ENCODE results near the gene GNG12. TPM values are rescaled to one million over a fixed set of nuclear protein-coding genes. Genes with fewer than 3 reads are reported as not detected.

GNG12 gene
- total and polyA plus RNA-seq, 2 donors (not counting 3 experiments of a cell fraction or from before 2014, with no cell fraction given): 107 to 152 TPM

- BruUV-seq (replicated peaks): no TSS peak
- H3K9me1 ChIP-seq (replicated peaks; ENCODE audit: control insufficient read depth, extremely low read depth, insufficient read depth, low read length): no peaks in the 10 kb centered on the region
- H3K9ac ChIP-seq (replicated peaks; ENCODE audit: extremely low read depth, insufficient read depth, low read length): no peak overlapping the region
- no peaks in the 10 kb centered on the region for H3K9me3 ChIP-seq (replicated peaks; ENCODE audit: control insufficient read depth, insufficient read depth, low read length)
- dilution Hi-C loops (cut with MboI; ENCODE audit: extremely low pct_ligation_motif_present, low sequenced_read_pairs): no loop called here
- TF ChIP-seq MYC (IDR thresholded peaks at IDR 0.05; ENCODE audit: low read depth, low read length): no peak
- H3K27me3 ChIP-seq (ENCODE audit: control insufficient read depth in 2 of 2, insufficient read depth in 2 of 2, low read length in 2 of 2): no peaks in the 10 kb centered on the region
- H3K4me2 ChIP-seq (ENCODE audit: insufficient read depth, low read length): no peak overlapping the region
- intact Hi-C loops (cut with micrococcal nuclease): no loop called here
- no peak overlapping the region for H3K4me3 ChIP-seq (replicated peaks in 1 of 3; ENCODE audit: insufficient read depth in 1 of 3, low read depth in 1 of 3, low read length in 3 of 3)
- no peaks in the 10 kb centered on the region for H3K79me2 ChIP-seq (ENCODE audit: control insufficient read depth, insufficient read depth, low read length)
- CTCF ChIA-PET: interaction anchor here (1.2 to 1.9 kb wide), 3 partner anchors 57 to 161 kb away, joined by 3 to 12 read pairs (median 5); no protein-coding TSS in a partner anchor
- H2AFZ ChIP-seq (ENCODE audit: low read depth, low read length): no peak overlapping the region
- FAIRE-seq: no peak
- DNase-seq (ENCODE audit: low read depth, low spot score): no peak
- H3K36me3 ChIP-seq (ENCODE audit: control insufficient read depth in 2 of 2, extremely low read depth in 1 of 2, insufficient read depth in 2 of 2, low read length in 2 of 2): no peaks in the 10 kb centered on the region
- H3K27ac ChIP-seq (ENCODE audit: insufficient read depth, low read depth, low read length): no peak overlapping the region
- peaks cover 6% of the 10 kb centered on the region for H3K4me1 ChIP-seq (ENCODE audit: control insufficient read depth, extremely low read depth, insufficient read depth, low read length)
- POLR2A ChIA-PET: no interaction called here
- H4K20me1 ChIP-seq (replicated peaks; ENCODE audit: control insufficient read depth, extremely low read depth, insufficient read depth, low read length): no peaks in the 10 kb centered on the region
These were observed 136.6 kb downstream of the GNG12 start for GRCh38 chr1:67696708-67697107.

GRCh38 chr1:67695963-67696362, 137.3 kb downstream of the GNG12 start:
- CTCF ChIA-PET: interaction anchor here (1.3 to 1.9 kb wide), 2 partner anchors 58 to 64 kb away, joined by 3 to 12 read pairs; no protein-coding TSS in a partner anchor
- no peak overlapping the region for H3K9ac ChIP-seq (replicated peaks; ENCODE audit: extremely low read depth, insufficient read depth, low read length)
- H3K27ac ChIP-seq (ENCODE audit: insufficient read depth, low read depth, low read length): no peak overlapping the region
- DNase-seq (ENCODE audit: low read depth, low spot score) (no peak), FAIRE-seq (no peak)
- dilution Hi-C loops (cut with MboI; ENCODE audit: extremely low pct_ligation_motif_present, low sequenced_read_pairs): no loop called here
- intact Hi-C loops (cut with micrococcal nuclease): no loop called here
- no peaks in the 10 kb centered on the region for H3K27me3 ChIP-seq (ENCODE audit: control insufficient read depth in 2 of 2, insufficient read depth in 2 of 2, low read length in 2 of 2)
- no peaks in the 10 kb centered on the region for H4K20me1 ChIP-seq (replicated peaks; ENCODE audit: control insufficient read depth, extremely low read depth, insufficient read depth, low read length)
- no peaks in the 10 kb centered on the region for H3K9me3 ChIP-seq (replicated peaks; ENCODE audit: control insufficient read depth, insufficient read depth, low read length)
- BruUV-seq (replicated peaks): no TSS peak
- H3K79me2 ChIP-seq (ENCODE audit: control insufficient read depth, insufficient read depth, low read length): no peaks in the 10 kb centered on the region
- TF ChIP-seq JUN (IDR thresholded peaks at IDR 0.05; ENCODE audit: borderline replicate concordance, insufficient read depth, insufficient read length, low read depth) (no peak), CTCF (IDR thresholded peaks at IDR 0.05; ENCODE audit: extremely low read depth in 1 of 2, insufficient read depth in 1 of 2, low read depth in 1 of 2, low read length in 2 of 2) (no peak), EZH2 (IDR thresholded peaks at IDR 0.05; ENCODE audit: borderline replicate concordance, low read depth, low read length, severe bottlenecking) (no peak), MYC (IDR thresholded peaks at IDR 0.05; ENCODE audit: low read depth, low read length) (no peak), GATA2 (IDR thresholded peaks at IDR 0.05; ENCODE audit: insufficient read depth, insufficient read length, low read depth, low read length) (no peak), POLR2A (IDR thresholded peaks at IDR 0.05; ENCODE audit: low read depth, low read length) (no peak), MAX (IDR thresholded peaks at IDR 0.05; ENCODE audit: insufficient read depth, insufficient read length) (no peak), FOS (IDR thresholded peaks at IDR 0.05; ENCODE audit: borderline replicate concordance, insufficient read depth, low read length) (no peak), POLR2AphosphoS5 (IDR thresholded peaks at IDR 0.05; ENCODE audit: insufficient read depth, low read depth, low read length) (no peak)
- H3K4me2 ChIP-seq (ENCODE audit: insufficient read depth, low read length): no peak overlapping the region
- no peak overlapping the region for H2AFZ ChIP-seq (ENCODE audit: low read depth, low read length)
- H3K36me3 ChIP-seq (ENCODE audit: control insufficient read depth in 2 of 2, extremely low read depth in 1 of 2, insufficient read depth in 2 of 2, low read length in 2 of 2): no peaks in the 10 kb centered on the region
- POLR2A ChIA-PET: no interaction called here
- no peaks in the 10 kb centered on the region for H3K9me1 ChIP-seq (replicated peaks; ENCODE audit: control insufficient read depth, extremely low read depth, insufficient read depth, low read length)
- H3K4me3 ChIP-seq (replicated peaks in 1 of 3; ENCODE audit: insufficient read depth in 1 of 3, low read depth in 1 of 3, low read length in 3 of 3): no peak overlapping the region
- H3K4me1 ChIP-seq (ENCODE audit: control insufficient read depth, extremely low read depth, insufficient read depth, low read length): peaks cover under 1% of the 10 kb centered on the region
